ENCODE results near the gene EFNA4.

- TF ChIP-seq, protein P1, sequence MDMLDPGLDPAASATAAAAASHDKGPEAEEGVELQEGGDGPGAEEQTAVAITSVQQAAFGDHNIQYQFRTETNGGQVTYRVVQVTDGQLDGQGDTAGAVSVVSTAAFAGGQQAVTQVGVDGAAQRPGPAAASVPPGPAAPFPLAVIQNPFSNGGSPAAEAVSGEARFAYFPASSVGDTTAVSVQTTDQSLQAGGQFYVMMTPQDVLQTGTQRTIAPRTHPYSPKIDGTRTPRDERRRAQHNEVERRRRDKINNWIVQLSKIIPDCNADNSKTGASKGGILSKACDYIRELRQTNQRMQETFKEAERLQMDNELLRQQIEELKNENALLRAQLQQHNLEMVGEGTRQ (IDR thresholded peaks at IDR 0.05; ENCODE audit: borderline replicate concordance, low read depth, low read length): no peak
- no peak for TF ChIP-seq TAF1 (IDR thresholded peaks at IDR 0.05; ENCODE audit: borderline replicate concordance, low read depth, low read length)
- TF ChIP-seq CHD2 (IDR thresholded peaks at IDR 0.05; ENCODE audit: low read length, partially characterized antibody): no peak
- TF ChIP-seq, protein P2, sequence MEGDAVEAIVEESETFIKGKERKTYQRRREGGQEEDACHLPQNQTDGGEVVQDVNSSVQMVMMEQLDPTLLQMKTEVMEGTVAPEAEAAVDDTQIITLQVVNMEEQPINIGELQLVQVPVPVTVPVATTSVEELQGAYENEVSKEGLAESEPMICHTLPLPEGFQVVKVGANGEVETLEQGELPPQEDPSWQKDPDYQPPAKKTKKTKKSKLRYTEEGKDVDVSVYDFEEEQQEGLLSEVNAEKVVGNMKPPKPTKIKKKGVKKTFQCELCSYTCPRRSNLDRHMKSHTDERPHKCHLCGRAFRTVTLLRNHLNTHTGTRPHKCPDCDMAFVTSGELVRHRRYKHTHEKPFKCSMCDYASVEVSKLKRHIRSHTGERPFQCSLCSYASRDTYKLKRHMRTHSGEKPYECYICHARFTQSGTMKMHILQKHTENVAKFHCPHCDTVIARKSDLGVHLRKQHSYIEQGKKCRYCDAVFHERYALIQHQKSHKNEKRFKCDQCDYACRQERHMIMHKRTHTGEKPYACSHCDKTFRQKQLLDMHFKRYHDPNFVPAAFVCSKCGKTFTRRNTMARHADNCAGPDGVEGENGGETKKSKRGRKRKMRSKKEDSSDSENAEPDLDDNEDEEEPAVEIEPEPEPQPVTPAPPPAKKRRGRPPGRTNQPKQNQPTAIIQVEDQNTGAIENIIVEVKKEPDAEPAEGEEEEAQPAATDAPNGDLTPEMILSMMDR (IDR thresholded peaks at IDR 0.05): no peak
- no peak for TF ChIP-seq PBX3 (IDR thresholded peaks at IDR 0.05)
- no peak for TF ChIP-seq JUND (IDR thresholded peaks at IDR 0.05)
- TF ChIP-seq GABPA (IDR thresholded peaks at IDR 0.05; ENCODE audit: low read depth): no peak
- TF ChIP-seq POLR2AphosphoS5 (IDR thresholded peaks at IDR 0.05; ENCODE audit: low read depth, low read length): no peak
- TF ChIP-seq EP300 (IDR thresholded peaks at IDR 0.05; ENCODE audit: borderline replicate concordance in 1 of 2, low read depth in 1 of 2, low read length in 1 of 2): no peak
Observed at GRCh38 chr1:155116113-155116764, 52.7 kb downstream of the EFNA4 start.
